Osteocyte (in vitro differentiated cells): Measurements from ENCODE around the gene TMEM178B. TPM values are rescaled to one million over a fixed set of nuclear protein-coding genes. Genes with fewer than 3 reads are reported as not detected.

Experiments used
- DNase-seq: peaks from one replicate; pipeline ENCODE4 v3.0.0; 2021; ENCODE audit warnings: mixed read lengths; ENCODE audit not compliant: unreplicated experiment; ENCODE audit errors: extremely low spot score
- H3K27ac Mint-ChIP-seq: one replicate; pipeline ENCODE4 v1.8.0; 2021; ENCODE audit warnings: mild to moderate bottlenecking, mixed read lengths; ENCODE audit not compliant: unreplicated experiment
- H3K27me3 Mint-ChIP-seq: one replicate; pipeline ENCODE4 v1.8.0; 2021; ENCODE audit warnings: mixed read lengths; ENCODE audit not compliant: unreplicated experiment
- H3K36me3 Mint-ChIP-seq: one replicate; pipeline ENCODE4 v1.8.0; 2021; ENCODE audit warnings: mixed read lengths; ENCODE audit not compliant: unreplicated experiment
- H3K4me1 Mint-ChIP-seq: one replicate; pipeline ENCODE4 v1.8.0; 2021; ENCODE audit warnings: mixed read lengths; ENCODE audit not compliant: unreplicated experiment
- H3K4me3 Mint-ChIP-seq: one replicate; pipeline ENCODE4 v1.8.0; 2021; ENCODE audit warnings: mild to moderate bottlenecking, moderate library complexity, mixed read lengths; ENCODE audit not compliant: unreplicated experiment
- H3K9me3 Mint-ChIP-seq: one replicate; pipeline ENCODE4 v1.8.0; 2021; ENCODE audit warnings: mixed read lengths; ENCODE audit not compliant: unreplicated experiment
- total RNA-seq: library from RNA; stranded (reverse); gene quantifications from 2 replicates; pipeline ENCODE4 v1.2.1, GENCODE V29; 2021
- TF ChIP-seq, protein P1 (sequence below): fragments of 200-600 bp; sonication (generic); IDR thresholded peaks from 2 replicates; pipeline ENCODE4 v1.5.0; 2021; ENCODE audit warnings: antibody characterized with exemption, mild to moderate bottlenecking, moderate library complexity

TMEM178B gene
- total RNA-seq, 1 donor from 2014 or later: 0.70 TPM

DNA sequence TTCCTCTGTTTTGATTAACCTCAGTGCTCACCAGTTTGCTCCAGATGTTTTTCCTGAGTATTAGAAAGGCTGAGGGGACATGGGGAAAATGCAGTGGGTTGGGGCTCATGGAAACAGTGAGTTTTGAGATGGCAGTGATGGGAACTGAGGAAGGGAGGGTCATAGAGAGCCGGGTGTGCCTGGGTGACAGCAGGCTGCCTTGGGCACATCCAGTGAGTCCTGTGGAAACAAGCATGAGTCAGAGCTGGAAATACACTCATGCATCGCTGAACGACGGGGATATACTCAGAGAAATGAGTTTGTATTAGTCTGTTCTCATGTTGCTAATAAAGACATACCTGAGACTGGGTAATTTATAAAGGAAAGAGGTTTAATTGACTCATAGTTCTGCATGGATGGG is 202.2 kb downstream of the TMEM178B start:
- TF ChIP-seq, protein P1, sequence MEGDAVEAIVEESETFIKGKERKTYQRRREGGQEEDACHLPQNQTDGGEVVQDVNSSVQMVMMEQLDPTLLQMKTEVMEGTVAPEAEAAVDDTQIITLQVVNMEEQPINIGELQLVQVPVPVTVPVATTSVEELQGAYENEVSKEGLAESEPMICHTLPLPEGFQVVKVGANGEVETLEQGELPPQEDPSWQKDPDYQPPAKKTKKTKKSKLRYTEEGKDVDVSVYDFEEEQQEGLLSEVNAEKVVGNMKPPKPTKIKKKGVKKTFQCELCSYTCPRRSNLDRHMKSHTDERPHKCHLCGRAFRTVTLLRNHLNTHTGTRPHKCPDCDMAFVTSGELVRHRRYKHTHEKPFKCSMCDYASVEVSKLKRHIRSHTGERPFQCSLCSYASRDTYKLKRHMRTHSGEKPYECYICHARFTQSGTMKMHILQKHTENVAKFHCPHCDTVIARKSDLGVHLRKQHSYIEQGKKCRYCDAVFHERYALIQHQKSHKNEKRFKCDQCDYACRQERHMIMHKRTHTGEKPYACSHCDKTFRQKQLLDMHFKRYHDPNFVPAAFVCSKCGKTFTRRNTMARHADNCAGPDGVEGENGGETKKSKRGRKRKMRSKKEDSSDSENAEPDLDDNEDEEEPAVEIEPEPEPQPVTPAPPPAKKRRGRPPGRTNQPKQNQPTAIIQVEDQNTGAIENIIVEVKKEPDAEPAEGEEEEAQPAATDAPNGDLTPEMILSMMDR: no peak
- no peaks in the 10 kb centered on the region for H3K36me3 Mint-ChIP-seq
- H3K27me3 Mint-ChIP-seq: no peaks in the 10 kb centered on the region
- no peak overlapping the region for H3K27ac Mint-ChIP-seq
- no peak overlapping the region for H3K4me3 Mint-ChIP-seq
- DNase-seq: no peak
- H3K4me1 Mint-ChIP-seq: no peaks in the 10 kb centered on the region
- no peaks in the 10 kb centered on the region for H3K9me3 Mint-ChIP-seq

DNA sequence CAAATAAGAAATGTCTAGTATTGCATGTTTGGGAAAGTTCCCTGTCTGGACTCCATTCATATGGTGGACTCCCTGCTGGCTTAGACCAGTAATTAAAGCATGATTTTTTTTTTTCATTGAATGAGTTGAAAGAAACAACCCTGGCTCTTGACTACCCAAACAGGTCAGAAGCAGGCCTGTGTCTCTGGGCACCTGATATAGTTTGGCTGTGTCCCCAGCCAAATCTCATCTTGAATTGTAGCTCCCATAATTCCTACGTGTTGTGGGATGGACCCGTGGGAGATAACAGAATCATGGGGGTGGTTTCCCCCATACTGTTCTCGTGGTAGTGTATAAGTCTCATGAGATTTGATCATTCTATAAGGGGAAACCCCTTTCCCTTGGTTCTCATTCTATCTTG is 206.2 kb downstream of the TMEM178B start:
- Mint-ChIP-seq H3K27me3 (peaks cover 2% of the 10 kb centered on the region), H3K4me1 (no peaks in the 10 kb centered on the region), H3K27ac (no peak overlapping the region), H3K36me3 (no peaks in the 10 kb centered on the region), H3K9me3 (no peaks in the 10 kb centered on the region), H3K4me3 (no peak overlapping the region)
- TF ChIP-seq, protein P1: no peak
- no peak for DNase-seq

DNA sequence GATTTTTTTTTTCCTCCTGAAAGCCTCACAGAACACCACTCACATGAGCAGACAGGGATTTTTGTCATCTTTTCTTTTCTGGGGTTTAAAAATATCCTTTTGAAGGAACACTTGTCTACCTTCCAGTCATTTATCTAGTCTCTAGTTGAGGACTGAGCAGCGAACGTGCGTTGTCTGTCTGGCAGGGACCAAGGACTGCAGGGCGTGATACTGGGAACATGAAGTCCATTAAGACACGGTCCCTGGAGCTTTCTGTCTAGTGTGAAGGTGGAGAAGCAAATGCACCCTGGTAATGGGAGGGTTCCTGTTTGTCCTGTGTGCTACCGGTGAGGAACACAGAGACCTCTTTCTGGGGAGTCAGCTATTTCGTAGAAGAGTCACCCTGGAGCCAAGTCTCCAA is 207.4 kb downstream of the TMEM178B start:
- Mint-ChIP-seq H3K36me3 (no peaks in the 10 kb centered on the region), H3K4me1 (no peaks in the 10 kb centered on the region), H3K9me3 (no peaks in the 10 kb centered on the region), H3K27ac (no peak overlapping the region), H3K27me3 (peaks cover 2% of the 10 kb centered on the region), H3K4me3 (no peak overlapping the region)
- DNase-seq: no peak
- TF ChIP-seq, protein P1: no peak

DNA sequence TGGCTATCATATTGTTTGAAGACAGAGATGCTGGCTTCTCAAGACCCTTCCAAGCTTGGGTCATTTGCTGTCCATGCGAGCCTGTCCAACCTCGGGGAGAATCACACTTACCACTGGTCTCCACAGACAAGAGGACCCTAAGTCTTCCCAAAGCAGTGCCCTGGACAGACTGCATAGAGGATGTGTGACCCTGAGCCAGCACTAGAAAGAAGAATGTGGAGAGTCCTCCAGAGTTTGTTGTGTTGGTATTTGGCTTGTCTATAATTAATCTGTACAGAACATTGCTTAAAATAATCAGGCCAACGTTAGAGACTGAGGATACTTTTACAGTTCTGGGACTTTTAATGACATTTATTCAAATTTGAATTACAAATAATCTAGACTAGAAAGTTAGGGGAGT is 212.7 kb downstream of the TMEM178B start:
- DNase-seq: no peak
- H3K9me3 Mint-ChIP-seq: no peaks in the 10 kb centered on the region
- H3K4me3 Mint-ChIP-seq: no peak overlapping the region
- H3K27me3 Mint-ChIP-seq: peaks cover 4% of the 10 kb centered on the region
- no peaks in the 10 kb centered on the region for H3K4me1 Mint-ChIP-seq
- no peak overlapping the region for H3K27ac Mint-ChIP-seq
- H3K36me3 Mint-ChIP-seq: no peaks in the 10 kb centered on the region
- TF ChIP-seq, protein P1: no peak

DNA sequence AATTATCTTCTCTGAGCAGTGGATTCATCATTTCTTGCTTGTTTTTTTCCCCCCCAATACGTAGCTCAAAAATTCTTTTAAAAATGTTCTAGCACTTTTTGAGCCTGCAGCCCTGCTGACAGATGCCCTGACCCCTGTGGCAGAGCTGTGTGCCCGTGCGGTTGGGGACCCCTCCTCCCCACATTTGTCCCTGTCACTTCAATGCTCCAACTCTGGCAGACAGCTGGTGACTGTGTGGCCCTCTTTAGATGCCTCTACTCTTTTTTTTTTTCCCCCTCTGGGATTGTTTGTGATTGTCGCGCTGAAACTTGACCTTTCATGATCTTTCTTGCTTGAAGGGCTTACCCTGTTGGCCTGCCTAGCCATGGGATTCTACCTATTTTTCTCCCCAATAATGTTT is 214.1 kb downstream of the TMEM178B start:
- no peaks in the 10 kb centered on the region for H3K4me1 Mint-ChIP-seq
- DNase-seq: no peak
- H3K27me3 Mint-ChIP-seq: peaks cover 2% of the 10 kb centered on the region
- H3K4me3 Mint-ChIP-seq: no peak overlapping the region
- H3K27ac Mint-ChIP-seq: no peak overlapping the region
- no peaks in the 10 kb centered on the region for H3K9me3 Mint-ChIP-seq
- H3K36me3 Mint-ChIP-seq: no peaks in the 10 kb centered on the region
- TF ChIP-seq, protein P1: no peak
